ENCODE measurements around the gene HIVEP3.

The HIVEP3 gene

DNA sequence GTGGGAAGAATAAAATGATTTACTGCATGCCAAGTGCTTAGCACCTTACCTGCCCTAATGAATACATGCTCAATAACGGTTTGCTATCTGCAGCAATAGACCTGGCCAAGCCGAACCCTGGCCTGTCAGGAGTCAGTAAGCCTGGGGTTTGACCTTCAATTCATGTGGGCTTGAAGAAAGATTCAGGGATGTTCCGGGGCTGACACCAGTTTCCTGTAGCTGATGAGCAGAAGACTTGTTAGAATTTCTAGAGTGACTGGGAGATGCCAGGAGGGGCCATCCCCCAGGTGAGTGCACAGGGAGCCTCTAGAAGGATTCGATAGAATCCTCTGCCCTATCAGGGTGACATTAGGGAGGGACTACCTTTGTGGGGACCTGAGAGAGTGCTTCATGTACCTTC, 210.9 kb downstream of the HIVEP3 start:
- Mint-ChIP-seq H3K27me3 (ENCODE audit: low read depth) (peaks cover 27% of the 10 kb centered on the region), H3K4me3 (no peak overlapping the region), H3K27ac (no peak overlapping the region), H3K9me3 (no peaks in the 10 kb centered on the region), H3K36me3 (ENCODE audit: low read depth) (no peaks in the 10 kb centered on the region), H3K4me1 (peaks cover 11% of the 10 kb centered on the region)
- no peak for TF ChIP-seq CTCF (IDR thresholded peaks at IDR 0.05; ENCODE audit: unreplicated experiment in 3 of 3)

GRCh38 chr1:41705798-41706197, 212.9 kb downstream of the HIVEP3 start:
- Mint-ChIP-seq H3K9me3 (no peaks in the 10 kb centered on the region), H3K27ac (no peak overlapping the region), H3K27me3 (ENCODE audit: low read depth) (peaks cover 21% of the 10 kb centered on the region), H3K4me1 (peaks cover 8% of the 10 kb centered on the region), H3K4me3 (no peak overlapping the region), H3K36me3 (ENCODE audit: low read depth) (no peaks in the 10 kb centered on the region)
- TF ChIP-seq CTCF (IDR thresholded peaks at IDR 0.05; ENCODE audit: unreplicated experiment in 3 of 3) = no peak

GRCh38 chr1:41704196-41704595, 214.5 kb downstream of the HIVEP3 start:
- Mint-ChIP-seq H3K9me3 (no peaks in the 10 kb centered on the region), H3K27me3 (ENCODE audit: low read depth) (peaks cover 16% of the 10 kb centered on the region), H3K27ac (no peak overlapping the region), H3K36me3 (ENCODE audit: low read depth) (no peaks in the 10 kb centered on the region), H3K4me3 (no peak overlapping the region), H3K4me1 (peaks cover 19% of the 10 kb centered on the region)
- no peak for TF ChIP-seq CTCF (IDR thresholded peaks at IDR 0.05; ENCODE audit: unreplicated experiment in 3 of 3)

- Mint-ChIP-seq H3K27ac (no peak overlapping the region), H3K27me3 (ENCODE audit: low read depth) (peaks cover 13% of the 10 kb centered on the region), H3K36me3 (ENCODE audit: low read depth) (no peaks in the 10 kb centered on the region), H3K4me1 (peaks cover 22% of the 10 kb centered on the region), H3K4me3 (no peak overlapping the region), H3K9me3 (no peaks in the 10 kb centered on the region)
- no peak for TF ChIP-seq CTCF (IDR thresholded peaks at IDR 0.05; ENCODE audit: unreplicated experiment in 3 of 3)
These were observed 216.0 kb downstream of the HIVEP3 start for GRCh38 chr1:41702771-41703170.

DNA sequence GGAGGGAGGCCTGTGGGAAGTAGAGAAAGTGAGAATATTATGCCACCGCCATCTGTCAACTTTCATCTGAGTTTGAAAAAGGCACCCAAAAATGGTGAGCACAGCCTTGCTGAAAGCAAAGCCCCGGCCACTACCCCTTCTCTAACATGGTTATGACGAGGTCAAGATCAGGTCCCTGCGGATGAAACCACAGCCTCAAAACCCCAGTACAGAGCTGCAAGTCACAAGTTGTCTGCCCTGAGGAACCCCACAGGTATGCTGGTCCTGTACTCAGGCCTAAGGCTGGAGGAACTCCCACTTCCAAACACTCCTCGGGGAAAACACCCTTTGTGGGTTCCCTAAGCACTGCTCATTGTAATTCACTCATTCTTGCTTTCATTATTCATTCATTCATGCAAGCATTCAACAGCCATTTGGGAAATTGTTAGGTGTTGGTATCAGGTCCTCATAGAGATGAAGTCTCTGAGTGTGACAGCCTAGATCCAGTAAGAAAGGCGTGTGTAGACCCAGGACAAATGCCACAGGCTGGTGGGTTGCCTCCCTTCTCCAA, 217.7 kb downstream of the HIVEP3 start:
- peaks cover 38% of the 10 kb centered on the region for H3K4me1 Mint-ChIP-seq
- no peaks in the 10 kb centered on the region for H3K36me3 Mint-ChIP-seq (ENCODE audit: low read depth)
- H3K9me3 Mint-ChIP-seq = no peaks in the 10 kb centered on the region
- peaks cover 5% of the 10 kb centered on the region for H3K27me3 Mint-ChIP-seq (ENCODE audit: low read depth)
- no peak for TF ChIP-seq CTCF (IDR thresholded peaks at IDR 0.05; ENCODE audit: unreplicated experiment in 3 of 3)
- no peak overlapping the region for H3K4me3 Mint-ChIP-seq
- H3K27ac Mint-ChIP-seq = no peak overlapping the region

DNA sequence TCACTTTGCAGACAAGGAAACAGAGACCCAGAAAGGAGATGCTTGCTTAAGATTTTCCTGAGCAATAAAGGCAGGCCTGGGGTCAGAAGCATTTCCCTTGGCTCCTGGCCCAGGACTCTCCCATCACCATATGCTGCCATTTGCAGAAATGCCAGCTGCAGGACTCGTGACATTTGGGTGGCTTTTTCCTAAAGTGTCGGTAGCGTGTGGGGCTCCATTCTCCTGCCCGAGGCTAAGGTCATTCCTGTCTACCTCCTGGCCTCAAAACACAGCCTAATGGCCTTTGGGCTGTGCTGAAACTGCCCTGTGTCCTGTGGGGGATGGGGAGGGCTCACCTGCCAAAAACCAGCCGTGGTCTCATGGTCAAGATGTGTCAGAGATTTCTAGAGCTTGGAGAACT, 218.1 kb downstream of the HIVEP3 start:
- Mint-ChIP-seq H3K4me3 (no peak overlapping the region), H3K36me3 (ENCODE audit: low read depth) (no peaks in the 10 kb centered on the region), H3K27ac (no peak overlapping the region), H3K9me3 (no peaks in the 10 kb centered on the region), H3K4me1 (peaks cover 38% of the 10 kb centered on the region), H3K27me3 (ENCODE audit: low read depth) (peaks cover 5% of the 10 kb centered on the region)
- no peak for TF ChIP-seq CTCF (IDR thresholded peaks at IDR 0.05; ENCODE audit: unreplicated experiment in 3 of 3)

Data from nephron (organoid).